ENCODE measurements around the gene VSTM2L.

GRCh38 chr20:37972256-37973058, 69.5 kb downstream of the VSTM2L start:
- TF ChIP-seq CTCF (IDR thresholded peaks at IDR 0.05) (no peak), HOXA7 (CRISPR knock-in tag; IDR thresholded peaks at IDR 0.05) (no peak), POLR2A (IDR thresholded peaks at IDR 0.05; ENCODE audit: low read length) (no peak)
